GM12892 (cell line): ENCODE results near the gene HSPA1B.

Experiments
- POLR2A ChIP-seq: IDR thresholded peaks from 2 replicates; pipeline ENCODE4 v1.6.1; 2011; ENCODE audit warnings: low read depth, low read length, control low read depth
- POLR2AphosphoS5 ChIP-seq: IDR thresholded peaks from 2 replicates; pipeline ENCODE4 v1.6.1; 2011; ENCODE audit warnings: low read depth, low read length, control low read depth

GRCh38 chr6:31861919-31862343 is 34.4 kb downstream of the HSPA1B start:
- TF ChIP-seq POLR2A (no peak), POLR2AphosphoS5 (no peak)
